Natural killer cell treated with Interleukin-12 subunit alpha and Interleukin-12 subunit beta and Interleukin-15 and Interleukin-18, amount 100 ng/mL, for 72 hours (primary cell): ENCODE data around the gene BTBD9. TPM values are rescaled to one million over a fixed set of nuclear protein-coding genes. Genes with fewer than 3 reads are reported as not detected.

ENCODE experiments used
- ATAC-seq, 2 donors: fragments of 150-1000 bp; cut with Tn5 transposase in 1 of 2; sonication (Bioruptor Pico), chemical (Tn5 transposase) in 1 of 2; 2 replicates each; pipeline ENCODE4 v1.10.0; 2021
- DNase-seq: peaks from one replicate; pipeline ENCODE4 v3.0.0; 2022; ENCODE audit warnings: low spot score
- H3K27ac Mint-ChIP-seq, 2 donors: 1 replicate in 1 of 2; 2 replicates in 1 of 2; pipeline ENCODE4 v1.8.0; 2022; ENCODE audit warnings: mixed read lengths in 2 of 2, mild to moderate bottlenecking in 1 of 2, moderate library complexity in 1 of 2
- H3K27me3 Mint-ChIP-seq, 2 donors: 1 replicate in 1 of 2; 2 replicates in 1 of 2; pipeline ENCODE4 v1.8.0; 2022; ENCODE audit warnings: mixed read lengths in 2 of 2
- H3K36me3 Mint-ChIP-seq: one replicate; pipeline ENCODE4 v1.8.0; 2022; ENCODE audit warnings: mixed read lengths
- H3K4me1 Mint-ChIP-seq, 2 donors: 1 replicate in 1 of 2; 2 replicates in 1 of 2; pipeline ENCODE4 v1.8.0; 2022; ENCODE audit warnings: low read depth in 2 of 2, mixed read lengths in 2 of 2, mild to moderate bottlenecking in 1 of 2
- H3K4me3 Mint-ChIP-seq: one replicate; pipeline ENCODE4 v1.8.0; 2022; ENCODE audit warnings: mixed read lengths
- H3K9me3 Mint-ChIP-seq: 2 replicates; pipeline ENCODE4 v1.8.0; 2022; ENCODE audit warnings: mixed read lengths
- total RNA-seq, 2 donors: library from RNA; stranded (reverse); gene quantifications; one replicate each; pipeline ENCODE4 v1.2.3, GENCODE V29; 2022

BTBD9 gene
- total RNA-seq, 2 donors from 2014 or later = 27.7 to 34.2 TPM

DNA sequence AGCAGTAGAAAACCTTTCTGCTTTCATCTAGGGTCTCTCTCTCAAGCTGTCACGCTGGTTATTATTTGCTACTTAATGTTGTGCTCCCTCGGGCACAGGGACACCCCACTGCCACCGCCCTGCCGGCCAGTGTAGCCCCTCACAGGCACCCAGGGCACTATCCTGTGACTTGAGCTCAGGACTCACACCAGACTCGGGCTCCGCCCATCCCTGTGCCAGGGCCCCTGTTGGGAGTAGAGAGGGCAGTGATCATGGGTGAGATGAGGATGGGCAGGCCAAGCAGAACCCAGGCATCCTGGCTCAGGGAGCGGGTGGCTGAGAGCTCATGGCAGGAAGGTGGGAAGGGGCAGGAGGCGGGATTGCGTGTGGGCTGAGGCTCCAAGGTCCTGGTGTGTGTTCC lies 448.3 kb downstream of the BTBD9 start:
- no peak for DNase-seq

GRCh38 chr6:38188677-38189335 lies 450.9 kb downstream of the BTBD9 start:
- Mint-ChIP-seq H3K27ac (no peak overlapping the region), H3K27me3 (no peaks in the 10 kb centered on the region), H3K4me3 (no peak overlapping the region), H3K9me3 (no peaks in the 10 kb centered on the region), H3K36me3 (no peaks in the 10 kb centered on the region), H3K4me1 (peaks cover 3 to 4% of the 10 kb centered on the region in 2 donors)
- ATAC-seq (peak in 1 of 2 donors; percentile 12), DNase-seq (no peak)

More for the DNA sequence above, 448.3 kb downstream of the BTBD9 start:
- H3K36me3 Mint-ChIP-seq = no peaks in the 10 kb centered on the region
- ATAC-seq = no peak
- no peaks in the 10 kb centered on the region for H3K9me3 Mint-ChIP-seq
- peaks cover 8 to 9% of the 10 kb centered on the region in 2 donors for H3K4me1 Mint-ChIP-seq
- H3K4me3 Mint-ChIP-seq = no peak overlapping the region
- no peak overlapping the region for H3K27ac Mint-ChIP-seq
- H3K27me3 Mint-ChIP-seq = no peaks in the 10 kb centered on the region

DNA sequence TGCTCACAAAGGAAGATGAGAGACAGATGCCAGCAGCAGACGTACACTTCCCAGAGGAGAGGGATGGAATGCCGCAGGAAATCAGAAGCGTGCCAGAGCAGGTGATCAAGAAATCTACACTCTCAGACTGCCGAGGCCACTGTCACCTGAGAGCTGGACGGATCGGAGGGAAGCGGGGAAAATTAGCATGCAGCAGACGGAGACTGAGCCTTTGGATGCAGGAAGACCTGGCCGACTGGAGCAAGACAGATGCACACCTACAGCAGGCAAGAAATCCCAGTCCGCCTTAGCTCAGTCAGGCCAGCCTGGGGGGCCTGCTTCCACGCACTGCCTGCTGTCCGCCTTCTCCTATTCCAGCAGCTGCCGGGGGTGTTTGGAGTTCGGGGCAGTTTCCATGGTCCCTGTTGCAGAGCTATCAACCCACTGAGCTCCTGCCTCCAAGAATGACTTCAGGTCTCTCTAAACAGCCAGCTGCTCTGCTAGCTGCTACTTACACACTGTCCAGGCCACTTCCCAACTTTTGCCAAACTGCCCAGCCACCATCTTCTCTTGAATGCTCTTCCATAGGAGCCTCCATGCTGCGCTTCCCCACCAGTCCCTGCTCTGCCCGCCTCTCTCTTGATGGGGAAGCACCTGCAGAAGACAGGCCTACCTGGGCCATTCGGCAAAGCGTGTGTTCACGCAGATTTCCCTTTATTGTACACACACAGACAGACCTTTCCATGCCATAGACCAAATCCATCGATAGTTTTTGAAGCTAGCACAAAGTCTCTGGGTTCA lies 451.7 kb downstream of the BTBD9 start:
- H3K9me3 Mint-ChIP-seq = no peaks in the 10 kb centered on the region
- no peaks in the 10 kb centered on the region for H3K36me3 Mint-ChIP-seq
- H3K27ac Mint-ChIP-seq = no peak overlapping the region
- H3K4me3 Mint-ChIP-seq = no peak overlapping the region
- no peak for DNase-seq
- H3K4me1 Mint-ChIP-seq = peaks cover 3 to 4% of the 10 kb centered on the region in 2 donors
- ATAC-seq = no peak
- no peaks in the 10 kb centered on the region for H3K27me3 Mint-ChIP-seq

DNA sequence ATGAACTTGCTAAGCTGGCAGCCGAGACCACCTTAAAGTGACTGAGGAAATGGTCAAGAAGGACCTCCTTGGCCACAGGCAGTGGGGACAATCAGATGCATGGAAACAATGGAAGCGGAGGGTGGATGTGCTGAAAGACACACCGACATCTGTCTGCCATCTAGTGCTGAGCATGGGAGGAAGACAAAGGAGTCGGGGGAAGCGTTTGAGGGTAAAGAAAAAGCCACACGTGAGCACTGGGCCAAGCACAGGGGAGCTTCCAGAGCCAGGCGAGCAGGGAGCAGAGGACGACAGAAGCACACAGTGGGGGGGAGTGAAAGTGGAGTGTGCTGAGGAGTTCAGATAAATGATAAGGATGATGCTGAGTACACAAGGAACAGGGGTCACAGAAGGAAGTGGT lies 452.4 kb downstream of the BTBD9 start:
- no peak overlapping the region for H3K27ac Mint-ChIP-seq
- peaks cover 3 to 4% of the 10 kb centered on the region in 2 donors for H3K4me1 Mint-ChIP-seq
- no peaks in the 10 kb centered on the region for H3K9me3 Mint-ChIP-seq
- no peak overlapping the region for H3K4me3 Mint-ChIP-seq
- ATAC-seq (no peak), DNase-seq (no peak)
- no peaks in the 10 kb centered on the region for H3K36me3 Mint-ChIP-seq
- H3K27me3 Mint-ChIP-seq = no peaks in the 10 kb centered on the region

DNA sequence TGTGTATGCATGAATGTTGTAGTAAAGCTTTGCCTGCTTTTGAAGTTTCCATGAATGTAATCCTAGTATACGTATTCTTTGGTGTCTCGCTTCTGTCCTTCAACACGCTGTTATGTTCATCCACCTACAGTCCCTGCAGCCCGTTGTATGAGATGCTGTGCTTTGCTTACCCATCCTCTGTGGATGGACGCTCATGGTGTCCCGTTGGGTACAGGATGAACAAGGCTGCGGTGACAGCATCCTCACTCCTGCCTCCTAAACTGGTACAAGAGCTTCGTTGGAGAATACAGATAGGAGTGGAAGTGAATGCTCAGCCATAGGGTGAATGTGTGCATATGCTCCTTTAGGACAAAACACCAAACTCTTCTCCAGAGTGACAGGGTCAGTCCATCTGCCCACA lies 454.0 kb downstream of the BTBD9 start:
- Mint-ChIP-seq H3K27ac (no peak overlapping the region), H3K36me3 (no peaks in the 10 kb centered on the region), H3K27me3 (no peaks in the 10 kb centered on the region), H3K9me3 (no peaks in the 10 kb centered on the region), H3K4me3 (no peak overlapping the region), H3K4me1 (peaks cover 4% of the 10 kb centered on the region in 2 donors)
- DNase-seq (no peak), ATAC-seq (no peak)

- Mint-ChIP-seq H3K4me3 (no peak overlapping the region), H3K9me3 (no peaks in the 10 kb centered on the region), H3K4me1 (peaks cover 4 to 5% of the 10 kb centered on the region in 2 donors), H3K27ac (no peak overlapping the region), H3K36me3 (no peaks in the 10 kb centered on the region), H3K27me3 (no peaks in the 10 kb centered on the region)
- no peak for ATAC-seq
- no peak for DNase-seq
Observed at GRCh38 chr6:38185244-38185643, 454.5 kb downstream of the BTBD9 start.

DNA sequence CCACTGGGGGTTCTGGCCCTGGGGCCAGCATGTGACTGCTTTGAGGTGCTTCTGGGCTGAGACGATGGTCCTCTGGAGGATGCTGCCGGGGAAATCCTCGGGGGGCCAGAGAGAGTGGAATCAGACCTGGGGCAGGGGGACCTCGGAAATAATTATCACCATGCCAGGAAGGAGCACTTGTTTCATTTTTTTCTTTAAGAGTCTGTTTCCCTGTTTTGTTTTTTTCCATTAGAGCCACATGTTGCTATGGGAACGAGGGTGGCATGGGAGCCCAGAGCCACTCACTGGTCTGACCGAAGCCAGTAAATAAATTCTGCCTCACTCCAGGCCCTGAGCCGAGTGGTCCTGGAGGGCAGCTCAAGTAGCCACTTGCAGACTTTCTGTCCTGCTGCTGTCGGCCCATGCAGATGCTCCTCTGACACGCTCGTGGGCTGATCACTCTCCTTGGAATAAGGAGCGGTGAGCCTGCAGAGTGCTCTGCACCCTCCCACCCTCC lies 455.1 kb downstream of the BTBD9 start:
- Mint-ChIP-seq H3K4me1 (peaks cover 4 to 5% of the 10 kb centered on the region in 2 donors), H3K36me3 (no peaks in the 10 kb centered on the region), H3K4me3 (no peak overlapping the region), H3K27me3 (no peaks in the 10 kb centered on the region), H3K9me3 (no peaks in the 10 kb centered on the region), H3K27ac (no peak overlapping the region)
- ATAC-seq (no peak), DNase-seq (no peak)

DNA sequence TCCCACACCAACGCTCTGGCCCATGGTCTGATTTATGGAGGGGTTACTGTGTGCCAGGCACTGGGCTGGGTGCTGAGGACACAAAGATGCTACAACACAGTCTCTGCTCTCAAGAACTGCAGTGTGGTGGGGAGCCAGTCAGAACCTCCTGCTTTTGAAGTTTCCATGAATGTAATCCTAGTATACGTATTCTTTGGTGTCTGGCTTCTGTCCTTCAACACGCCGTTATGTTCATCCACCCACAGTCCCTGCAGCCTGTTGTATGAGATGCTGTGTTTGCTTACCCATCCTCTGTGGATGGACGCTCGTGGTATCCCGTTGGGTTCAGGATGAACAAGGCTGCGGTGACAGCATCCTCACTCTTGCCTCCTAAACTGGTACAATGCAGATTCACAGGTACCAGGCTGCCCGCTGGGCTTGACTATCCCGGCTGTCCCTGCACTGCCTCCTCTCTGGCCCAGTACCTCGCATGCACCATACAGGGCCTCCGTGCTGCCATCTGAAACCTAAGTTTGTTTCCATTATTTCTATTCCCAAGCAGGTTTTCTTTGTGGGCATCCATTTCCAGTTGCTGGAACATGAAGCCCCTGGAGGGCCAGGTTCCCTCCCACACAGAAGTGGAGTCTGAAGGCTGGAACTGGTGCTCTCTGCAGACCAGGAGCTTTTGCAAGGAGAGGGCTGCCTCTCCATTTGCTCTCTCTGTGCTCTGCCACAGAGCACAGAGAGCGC lies 455.7 kb downstream of the BTBD9 start:
- Mint-ChIP-seq H3K27me3 (no peaks in the 10 kb centered on the region), H3K36me3 (no peaks in the 10 kb centered on the region), H3K4me1 (peaks cover 4 to 5% of the 10 kb centered on the region in 2 donors), H3K27ac (peak overlapping the region in 1 of 2 donors; percentile 13), H3K9me3 (no peaks in the 10 kb centered on the region), H3K4me3 (no peak overlapping the region)
- DNase-seq = no peak
- ATAC-seq = no peak

- Mint-ChIP-seq H3K4me3 (no peak overlapping the region), H3K27me3 (no peaks in the 10 kb centered on the region), H3K36me3 (no peaks in the 10 kb centered on the region), H3K4me1 (peaks cover 4 to 9% of the 10 kb centered on the region in 2 donors), H3K27ac (no peak overlapping the region), H3K9me3 (no peaks in the 10 kb centered on the region)
- DNase-seq (no peak), ATAC-seq (no peak)
Observed at GRCh38 chr6:38182426-38182825, 457.3 kb downstream of the BTBD9 start.

DNA sequence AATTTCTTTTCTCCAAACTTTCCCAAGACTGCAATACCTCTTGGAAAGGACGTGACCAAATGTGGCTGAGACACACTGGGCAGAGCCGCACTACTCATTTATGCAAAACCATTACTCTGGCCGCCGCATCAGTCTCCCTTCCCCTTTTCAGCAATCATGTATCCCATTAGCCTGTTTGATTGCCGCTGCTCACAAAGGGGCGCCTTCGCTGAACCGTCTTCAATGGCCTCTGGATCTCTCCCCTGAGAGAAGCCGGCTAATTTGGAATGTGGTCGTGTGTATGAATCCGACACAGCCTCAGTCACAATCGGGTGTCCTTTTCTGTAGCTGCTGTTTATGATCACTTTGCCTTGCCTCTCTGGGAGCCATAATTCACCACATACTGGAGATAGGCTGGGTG lies 459.1 kb downstream of the BTBD9 start:
- ATAC-seq (no peak), DNase-seq (no peak)
- Mint-ChIP-seq H3K27me3 (no peaks in the 10 kb centered on the region), H3K4me3 (no peak overlapping the region), H3K4me1 (peaks cover 0 to 9% of the 10 kb centered on the region in 2 donors), H3K9me3 (no peaks in the 10 kb centered on the region), H3K36me3 (no peaks in the 10 kb centered on the region), H3K27ac (no peak overlapping the region)

- no peaks in the 10 kb centered on the region for H3K9me3 Mint-ChIP-seq
- no peak overlapping the region for H3K27ac Mint-ChIP-seq
- H3K36me3 Mint-ChIP-seq = no peaks in the 10 kb centered on the region
- no peak overlapping the region for H3K4me3 Mint-ChIP-seq
- no peaks in the 10 kb centered on the region for H3K27me3 Mint-ChIP-seq
- ATAC-seq = no peak
- DNase-seq = no peak
- peaks cover 0 to 9% of the 10 kb centered on the region in 2 donors for H3K4me1 Mint-ChIP-seq
Observed at GRCh38 chr6:38179794-38180430, 459.8 kb downstream of the BTBD9 start.

DNA sequence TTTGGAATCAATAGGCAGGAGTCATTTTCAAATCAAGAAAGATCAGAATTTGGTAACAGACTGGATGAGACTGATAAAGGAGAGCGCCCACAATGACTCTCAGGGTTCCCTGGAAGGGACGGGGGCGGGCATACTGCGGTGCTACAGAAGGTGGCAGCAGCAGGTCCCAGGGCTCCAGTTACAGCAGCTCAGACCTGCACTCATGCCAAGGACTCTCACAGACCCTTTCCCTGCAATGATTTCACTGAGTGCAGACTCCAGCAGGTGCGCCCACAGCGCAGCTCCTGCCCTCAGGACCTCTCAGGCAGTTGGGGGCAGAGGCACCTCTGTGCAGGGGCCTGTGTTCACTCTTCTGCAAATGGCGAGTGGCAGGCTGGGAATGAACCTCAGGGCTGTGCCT lies 460.4 kb downstream of the BTBD9 start:
- no peak for DNase-seq
- Mint-ChIP-seq H3K4me3 (no peak overlapping the region), H3K9me3 (no peaks in the 10 kb centered on the region), H3K36me3 (no peaks in the 10 kb centered on the region), H3K27me3 (no peaks in the 10 kb centered on the region), H3K27ac (no peak overlapping the region), H3K4me1 (peaks cover 0 to 9% of the 10 kb centered on the region in 2 donors)
- peak in 1 of 2 donors; percentile 17 for ATAC-seq

GRCh38 chr6:38178584-38178886 lies 461.2 kb downstream of the BTBD9 start:
- Mint-ChIP-seq H3K4me1 (peaks cover 0 to 6% of the 10 kb centered on the region in 2 donors), H3K4me3 (no peak overlapping the region), H3K36me3 (no peaks in the 10 kb centered on the region), H3K27ac (no peak overlapping the region), H3K9me3 (no peaks in the 10 kb centered on the region), H3K27me3 (no peaks in the 10 kb centered on the region)
- ATAC-seq = no peak
- no peak for DNase-seq
